HG02870 (cell line): ENCODE results near the gene WBP2.

Experiments used
- ATAC-seq: cut with Tn5 transposase; IDR thresholded peaks from one replicate; pipeline ENCODE4 v1.9.1; 2021; ENCODE audit warnings: mild to moderate bottlenecking, moderate library complexity; ENCODE audit not compliant: unreplicated experiment

WBP2 gene

DNA sequence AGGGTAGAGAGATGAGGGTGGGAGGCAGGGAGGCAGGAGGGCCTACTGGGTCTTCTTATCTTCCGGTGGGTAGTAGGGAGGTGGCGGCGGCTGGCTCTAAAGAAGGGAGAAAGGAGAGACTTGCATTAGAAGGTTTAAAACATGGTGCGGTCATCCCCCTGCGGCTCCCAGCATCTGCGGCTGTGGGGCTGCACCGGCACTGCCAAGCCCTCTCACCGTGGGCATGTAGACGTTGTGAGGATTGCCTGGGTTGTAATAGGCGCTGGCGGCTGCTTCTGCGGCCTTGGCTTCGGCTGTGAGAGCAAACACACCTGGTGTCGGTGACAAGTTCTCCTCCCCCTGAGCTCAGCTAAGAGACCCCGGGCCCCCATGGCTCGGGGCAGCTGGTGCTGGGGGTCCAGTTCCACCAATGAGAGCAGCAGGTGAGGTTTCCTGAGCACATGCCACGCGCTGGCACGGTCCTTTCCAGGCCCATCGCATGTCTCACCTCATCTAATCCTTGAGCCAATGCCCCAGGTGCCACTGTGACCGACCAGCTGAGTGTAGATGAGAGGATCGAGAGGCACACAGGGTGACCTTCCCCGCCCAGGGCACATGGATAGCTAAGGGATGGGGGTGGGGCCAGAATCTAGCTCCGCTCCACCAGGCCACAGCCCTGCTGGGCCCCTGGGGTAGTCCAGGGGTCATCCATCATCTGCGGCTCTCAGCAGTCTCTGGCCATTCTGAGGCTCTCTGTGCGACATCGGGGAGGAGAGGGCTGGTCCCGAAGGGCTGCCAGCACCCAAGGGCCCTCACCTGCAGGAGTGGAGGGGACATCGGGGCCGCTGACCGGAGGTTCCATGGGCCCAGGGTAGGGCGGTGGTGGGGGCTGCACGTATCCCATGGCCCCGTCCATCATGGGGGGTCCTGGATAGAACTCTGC, 8.2 kb downstream of the WBP2 start:
- no peak for ATAC-seq

DNA sequence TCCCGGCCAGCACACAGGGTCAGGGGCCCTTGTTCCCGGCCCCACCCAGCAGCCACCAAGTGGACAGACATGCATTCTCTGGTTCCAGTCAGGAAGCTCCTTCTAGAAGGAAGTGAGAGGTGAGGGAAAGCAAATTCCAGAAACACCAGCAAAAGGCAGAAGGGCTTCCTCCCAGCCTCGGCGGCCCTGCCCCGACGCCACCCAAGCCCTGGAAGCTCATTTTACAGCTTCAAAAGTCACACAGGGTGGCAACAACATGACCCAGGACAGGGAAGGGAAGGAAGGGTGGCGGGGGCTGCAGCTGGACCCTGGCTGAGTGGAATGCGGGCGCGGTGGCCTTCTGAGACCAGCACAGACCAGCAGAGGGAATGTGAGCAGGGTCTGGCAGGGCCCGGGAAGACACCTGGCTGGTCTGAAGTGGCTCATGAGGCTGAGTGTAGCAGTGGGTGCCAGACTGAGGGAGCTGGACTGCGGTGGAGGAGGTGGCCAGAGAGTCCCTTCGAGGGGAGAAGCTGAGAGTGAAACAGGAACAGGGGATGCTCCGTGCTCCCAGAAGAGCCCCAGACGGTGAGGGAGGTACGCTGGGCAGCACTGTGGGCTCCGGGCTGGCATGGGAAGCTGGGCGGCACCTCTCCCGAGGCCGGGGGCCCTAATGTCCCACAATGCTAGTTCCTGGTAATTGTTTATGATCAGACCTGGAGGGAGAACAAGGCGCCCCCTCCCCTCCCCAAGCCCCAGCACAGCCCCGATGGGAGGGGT, 9.0 kb downstream of the WBP2 start:
- no peak for ATAC-seq

DNA sequence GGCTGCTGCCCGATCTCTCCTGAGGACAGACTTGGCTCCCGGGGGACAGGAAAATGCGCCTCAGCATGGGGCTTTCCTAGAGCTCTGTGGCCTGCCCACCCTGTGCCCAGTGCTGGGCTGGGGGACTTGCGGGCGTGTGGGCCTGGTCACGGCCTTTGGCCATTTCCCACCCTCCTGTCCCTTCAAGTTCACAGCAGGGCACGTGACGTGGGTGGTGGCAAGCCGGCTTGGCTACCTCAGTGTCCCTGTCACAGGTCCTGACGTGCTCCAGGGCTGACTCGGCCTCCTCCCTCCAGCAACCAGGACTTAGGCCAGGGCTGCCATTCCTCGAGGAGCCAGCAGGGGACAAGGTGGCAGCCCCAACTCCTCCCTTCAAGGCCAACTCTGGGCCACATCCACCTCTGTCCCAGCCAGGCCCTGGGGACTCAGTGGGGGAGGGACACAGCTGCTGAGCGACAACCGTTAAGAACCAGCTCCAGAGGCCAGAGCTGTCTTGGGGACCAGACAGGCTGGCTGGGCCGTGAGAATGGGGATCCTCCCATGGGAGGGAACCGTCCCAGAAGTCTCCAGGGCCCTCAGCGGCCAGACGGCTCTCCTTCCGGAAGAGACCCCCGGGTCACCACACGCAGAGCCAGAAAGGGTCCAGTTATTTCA, 9.9 kb downstream of the WBP2 start:
- peak; percentile 70 for ATAC-seq

DNA sequence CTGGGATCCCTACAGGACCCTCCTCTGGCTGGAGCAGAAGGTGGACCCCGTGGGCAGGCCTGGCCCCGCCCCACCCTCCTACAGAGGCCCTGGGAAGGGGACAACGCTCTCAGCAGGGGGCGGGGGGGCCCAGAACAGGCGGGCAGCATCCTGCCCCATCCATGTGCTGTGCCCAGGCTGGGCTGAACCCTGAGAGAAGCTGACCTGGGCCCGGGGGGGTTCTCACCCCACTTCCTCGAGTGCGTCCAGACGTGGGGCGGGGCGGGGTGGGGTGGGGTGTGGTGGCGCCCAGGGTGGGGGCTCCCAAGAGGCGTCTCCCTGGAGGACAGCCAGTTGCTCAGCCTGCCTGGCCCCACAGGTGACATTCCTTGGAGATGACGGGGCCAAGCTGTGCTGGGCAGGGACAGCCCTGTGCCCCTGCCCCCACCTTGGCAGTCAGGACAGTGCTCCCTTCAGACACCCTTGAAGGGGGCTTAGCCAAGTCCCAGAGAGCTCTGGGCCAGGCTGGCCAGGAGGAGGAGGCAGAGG, 10.5 kb downstream of the WBP2 start:
- ATAC-seq: no peak

DNA sequence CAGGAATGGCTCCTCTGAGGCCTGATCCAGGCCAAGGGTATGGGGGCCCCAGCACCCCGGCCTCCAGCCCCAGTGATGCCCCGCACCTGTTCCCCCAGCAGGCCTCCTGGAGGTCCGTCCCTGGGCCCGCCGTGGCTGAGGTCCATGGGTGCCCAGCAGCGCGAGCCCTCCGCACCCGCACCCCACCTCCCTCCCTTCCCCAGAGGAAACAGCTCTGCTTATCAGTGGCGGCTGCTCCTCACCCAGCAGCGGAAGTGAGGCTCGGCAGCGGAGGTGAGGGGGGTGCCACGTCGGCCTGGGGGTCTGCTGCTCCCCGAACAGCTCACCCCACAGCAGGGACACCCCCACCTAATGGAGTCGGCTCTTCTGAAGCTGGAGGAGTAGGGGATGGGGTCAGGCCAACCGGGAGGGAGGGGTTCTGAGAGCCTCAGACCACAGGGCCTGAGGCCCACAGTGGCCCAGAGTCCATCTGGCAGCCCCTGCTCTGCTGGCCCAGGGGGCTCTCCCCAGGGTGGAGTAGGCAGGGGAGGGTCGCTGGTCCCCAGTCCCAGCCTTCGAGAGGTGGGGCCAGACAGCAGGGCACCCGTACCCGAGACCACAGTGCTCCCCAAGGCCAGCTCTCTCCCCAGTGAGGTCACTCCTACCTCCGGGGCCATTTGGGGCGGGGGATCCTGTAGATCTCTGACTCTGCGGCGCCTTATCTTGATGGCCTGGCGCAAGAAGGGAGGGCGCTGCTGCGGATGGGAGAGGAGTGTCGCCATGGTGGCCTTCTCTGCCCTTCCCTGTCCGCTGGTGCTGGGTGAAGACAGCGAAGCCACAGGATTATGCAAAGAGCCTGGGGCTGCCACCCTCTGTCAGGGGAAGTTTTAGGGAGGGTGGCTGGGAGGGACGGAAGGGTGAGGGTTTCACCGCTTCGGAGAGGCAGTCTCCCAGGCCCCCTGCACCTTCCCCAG, 11.3 kb downstream of the WBP2 start, which contains the start of gene UNC13D:
Gene UNC13D (minus strand): TSS at position 828 of the 953 bp plus-strand sequence. CDS start 67 bp downstream, at position 761.
- ATAC-seq: no peak

DNA sequence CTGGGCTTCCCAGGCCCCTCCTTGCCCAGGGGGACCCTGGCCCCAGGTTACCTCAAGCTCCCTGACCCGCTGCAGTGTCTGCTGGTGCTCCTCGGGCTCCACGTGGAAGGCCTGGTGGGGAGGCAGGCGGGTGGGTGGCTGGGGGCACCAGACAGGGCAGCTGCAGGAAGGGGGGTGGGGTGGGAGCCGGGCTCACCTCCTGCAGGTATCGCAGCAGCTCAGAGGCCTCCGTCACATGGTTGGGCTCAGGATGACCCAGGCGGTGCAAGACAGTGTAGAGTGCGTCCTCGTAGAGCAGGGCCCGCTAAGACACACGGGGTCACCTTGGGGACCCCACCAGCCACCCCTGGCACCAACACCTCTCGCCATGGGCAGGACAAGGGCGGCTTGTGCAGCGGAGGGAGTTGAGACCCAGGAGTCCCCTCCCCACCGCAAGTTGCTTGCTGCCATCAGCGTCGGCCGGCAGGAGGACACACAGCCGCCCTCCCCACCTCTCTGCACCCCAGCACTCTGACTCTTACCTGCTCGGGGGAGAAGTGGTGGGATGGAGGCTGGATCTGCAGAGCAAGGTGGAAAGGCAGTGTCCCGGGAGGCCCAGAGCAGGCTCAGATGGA, 12.1 kb downstream of the WBP2 start:
- ATAC-seq: no peak

DNA sequence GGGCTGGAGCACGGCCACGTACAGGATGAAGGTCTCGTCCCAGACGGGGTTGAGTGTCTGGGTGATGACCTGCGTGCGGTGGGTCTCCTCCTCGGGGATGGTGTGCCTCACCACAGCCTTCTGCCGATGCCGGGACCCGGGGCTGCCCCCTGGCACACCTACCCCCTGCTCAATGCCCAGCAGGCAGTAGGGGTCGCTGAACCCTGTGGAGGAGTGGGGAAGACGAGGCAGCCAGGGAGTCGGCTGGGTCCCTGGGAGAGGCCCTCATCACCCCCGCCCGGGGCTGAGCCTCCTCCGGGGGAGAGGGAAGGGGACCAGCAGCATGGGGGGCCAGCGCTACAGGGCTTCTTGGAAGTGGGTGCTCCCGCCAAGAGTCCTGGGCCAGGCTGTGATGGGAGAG, 12.7 kb downstream of the WBP2 start:
- no peak for ATAC-seq

DNA sequence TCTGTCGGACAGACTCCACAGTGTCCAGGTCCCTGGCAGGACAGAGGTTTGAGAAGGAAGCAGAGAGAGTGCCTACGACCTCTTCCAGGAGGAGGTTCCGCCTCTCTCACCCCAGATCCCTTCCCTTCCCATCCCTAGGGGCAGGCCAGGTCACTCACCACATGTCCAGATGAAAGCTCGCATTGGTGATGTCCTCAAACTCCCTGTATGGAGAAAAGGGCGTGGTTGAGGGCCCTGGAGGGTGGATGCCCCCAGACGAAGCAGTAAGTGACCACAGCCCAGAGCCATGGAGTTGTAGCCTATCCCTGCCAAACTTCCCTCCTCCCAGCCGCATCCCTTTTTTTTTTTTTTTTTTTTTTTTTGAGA, 14.4 kb downstream of the WBP2 start:
- no peak for ATAC-seq

DNA sequence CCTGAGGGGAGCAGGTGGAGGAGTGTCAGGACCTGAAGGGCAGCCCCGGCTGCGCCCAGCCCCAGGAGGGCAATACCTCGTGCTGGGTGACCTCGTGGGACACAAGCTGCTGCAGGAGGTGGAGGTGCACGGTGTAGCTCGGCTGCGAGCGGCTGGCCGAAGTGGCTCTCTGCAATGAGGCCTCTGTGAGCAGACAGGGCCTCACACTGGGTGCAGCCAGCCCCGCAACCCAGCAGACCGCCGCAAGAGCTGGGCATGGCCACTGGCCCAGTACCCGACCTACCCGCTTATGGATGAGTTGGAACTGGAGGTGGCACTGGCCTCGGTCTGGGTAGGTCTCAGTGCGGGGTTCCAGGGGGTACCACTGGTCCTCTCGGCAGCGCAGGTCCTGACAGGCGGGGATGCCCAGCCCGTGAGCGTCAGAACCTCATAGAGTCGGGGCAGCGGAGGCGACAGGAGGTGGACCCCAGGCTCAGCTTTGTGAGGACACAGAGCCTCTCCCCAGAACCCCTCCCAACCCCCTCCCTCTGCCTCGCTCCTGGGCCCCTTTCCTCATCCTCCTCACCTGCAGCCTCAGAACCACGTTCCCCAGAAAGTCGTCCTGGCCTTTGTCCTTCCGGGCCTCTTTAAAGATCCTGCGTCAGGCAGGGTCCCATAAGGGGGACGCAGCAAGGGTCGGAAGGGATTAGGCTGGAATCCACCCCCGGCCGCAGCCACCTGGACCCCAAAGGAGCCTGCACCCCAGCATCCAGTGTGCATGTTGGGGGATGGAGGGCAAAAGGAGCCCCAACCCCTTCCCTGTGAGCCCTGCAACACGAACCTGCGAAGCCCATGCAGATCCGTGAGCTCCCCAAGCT, 15.0 kb downstream of the WBP2 start:
- ATAC-seq: no peak

DNA sequence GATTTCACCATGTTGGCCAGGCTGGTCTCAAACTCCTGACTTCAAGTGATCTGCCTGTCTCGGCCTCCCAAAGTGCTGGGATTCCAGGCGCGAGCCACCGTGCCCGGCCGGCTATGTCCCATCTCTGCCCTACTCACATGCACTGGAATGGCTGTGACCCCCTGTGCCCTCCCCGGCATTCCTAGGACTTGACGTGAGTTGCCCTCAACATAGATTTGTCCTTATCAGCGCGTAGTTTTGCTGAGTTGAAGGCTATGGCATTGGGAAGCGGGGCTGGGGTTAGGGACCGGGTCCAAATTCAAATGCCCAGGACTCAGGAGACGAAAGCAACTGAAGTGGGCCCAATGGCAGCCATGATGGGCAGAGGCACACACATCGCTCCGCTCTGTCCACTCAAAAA, 16.7 kb downstream of the WBP2 start:
- no peak for ATAC-seq

DNA sequence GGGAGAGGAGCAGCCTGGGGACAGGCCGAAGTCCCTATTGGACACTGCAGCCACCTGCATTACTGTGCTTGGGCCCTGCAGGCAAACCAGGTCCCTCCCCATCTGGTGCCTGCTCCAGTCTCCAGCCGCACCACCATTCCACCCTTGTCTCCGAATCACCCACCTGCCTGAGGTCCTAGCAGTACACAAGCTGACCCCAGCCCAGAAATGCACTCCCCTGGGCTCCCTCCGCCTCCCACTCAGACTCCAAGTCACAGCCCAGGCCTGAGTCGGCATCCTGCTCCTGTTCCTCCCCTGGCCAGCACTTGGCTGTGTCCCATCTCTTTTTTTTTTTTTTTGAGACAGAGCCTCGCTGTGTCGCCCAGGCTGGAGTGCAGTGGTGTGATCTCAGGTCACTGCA, 17.2 kb downstream of the WBP2 start:
- no peak for ATAC-seq

DNA sequence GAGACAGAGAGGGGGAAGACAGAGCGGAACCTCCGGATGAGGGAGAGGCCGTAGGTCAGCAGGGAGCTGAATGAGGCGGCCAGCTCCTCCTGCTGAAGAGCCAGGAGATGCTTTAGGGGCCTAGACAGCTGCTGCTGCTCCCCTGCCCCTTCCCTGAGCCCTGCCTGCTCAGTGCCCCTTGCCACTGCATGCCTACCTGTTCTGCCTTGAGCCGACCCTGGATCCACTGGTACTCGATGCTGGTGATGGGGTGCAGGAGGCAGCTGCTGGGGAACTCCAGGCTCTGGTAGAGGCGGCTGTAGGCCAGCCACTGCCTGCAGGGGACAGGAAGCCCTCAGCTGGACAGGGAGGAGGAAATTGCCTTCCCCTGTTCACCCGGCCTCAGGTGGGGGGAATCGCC, 18.5 kb downstream of the WBP2 start:
- no peak for ATAC-seq

DNA sequence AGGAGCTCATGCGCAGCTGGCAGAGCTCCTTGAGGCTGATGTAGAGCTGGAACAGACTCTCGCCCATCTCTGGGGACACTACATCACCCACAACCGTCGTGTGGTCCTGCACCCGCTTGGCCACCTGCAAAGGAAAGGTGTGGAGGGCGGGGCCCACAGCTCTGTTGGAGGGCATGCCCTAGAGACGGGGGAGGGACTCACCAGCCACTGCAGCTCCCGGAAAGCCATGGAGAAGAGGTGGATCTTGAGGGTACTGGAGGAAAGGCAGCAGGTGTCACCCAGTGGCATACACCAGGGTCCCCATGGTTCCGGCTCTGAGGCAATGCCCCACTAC, 19.5 kb downstream of the WBP2 start:
- no peak for ATAC-seq

DNA sequence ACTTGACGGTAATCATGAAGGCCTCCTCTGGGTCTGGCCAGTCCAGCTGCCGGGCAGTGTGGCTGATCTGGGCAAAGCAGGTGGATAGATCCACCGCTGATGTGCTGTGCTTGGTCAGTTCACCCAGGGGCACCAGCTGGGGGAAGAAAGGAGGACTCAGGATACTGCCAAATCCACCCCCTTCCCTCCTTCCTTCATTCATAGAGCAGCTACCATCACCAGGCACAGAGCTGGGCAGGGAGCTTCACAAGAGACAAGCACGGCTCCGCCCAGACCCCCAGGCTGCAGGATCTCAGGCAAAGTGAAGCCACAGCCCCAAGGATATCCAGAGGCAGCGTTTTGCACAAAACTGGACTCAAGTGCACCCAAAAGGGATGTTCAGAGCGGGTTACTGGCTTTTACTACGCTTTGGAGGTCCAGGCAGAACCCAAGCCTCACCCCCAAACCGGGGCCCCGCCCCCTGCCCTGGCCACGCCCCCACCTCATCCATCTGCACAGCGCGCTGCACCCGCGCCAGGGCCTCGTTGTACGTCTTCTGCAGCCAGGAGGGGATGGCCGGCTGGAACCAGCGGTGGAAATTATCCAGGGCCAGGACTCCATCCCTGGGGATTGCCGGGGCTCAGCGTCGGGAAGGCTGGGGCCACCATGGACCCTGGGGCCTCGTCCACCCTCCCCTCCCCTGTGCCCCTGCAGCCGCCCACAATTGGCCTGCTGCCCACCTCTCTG, 20.0 kb downstream of the WBP2 start:
- no peak for ATAC-seq

DNA sequence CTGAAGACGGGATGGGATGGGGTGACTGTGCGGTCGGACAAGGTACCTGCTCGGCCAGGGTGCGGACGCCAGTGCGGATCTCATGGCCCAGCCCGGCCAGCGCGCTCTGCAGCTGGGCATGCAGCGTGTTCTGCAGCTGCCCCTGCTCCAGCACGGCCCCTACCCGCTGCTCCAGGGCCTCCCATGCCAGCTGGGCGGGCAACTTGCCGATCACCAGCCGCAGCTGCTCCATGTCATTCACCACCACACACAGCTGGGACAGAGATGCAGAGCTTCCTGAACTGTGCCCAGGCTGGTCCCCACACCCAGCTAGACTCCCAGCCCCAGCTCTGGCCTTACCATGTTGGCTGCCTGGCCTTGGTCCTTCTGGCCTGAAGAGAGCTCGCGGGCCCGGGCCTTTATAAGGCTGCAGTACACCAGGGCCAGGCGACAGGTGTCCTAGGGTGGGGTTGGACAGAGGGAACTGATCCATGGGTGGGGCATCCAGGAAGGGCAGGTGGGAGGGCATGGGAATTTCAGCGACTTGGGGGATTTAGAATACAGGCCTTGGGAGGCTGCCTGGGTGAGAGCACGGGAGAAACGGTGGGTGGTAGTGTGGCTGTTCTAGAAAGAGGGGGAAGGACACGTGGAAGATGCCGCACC, 20.7 kb downstream of the WBP2 start:
- ATAC-seq: no peak

DNA sequence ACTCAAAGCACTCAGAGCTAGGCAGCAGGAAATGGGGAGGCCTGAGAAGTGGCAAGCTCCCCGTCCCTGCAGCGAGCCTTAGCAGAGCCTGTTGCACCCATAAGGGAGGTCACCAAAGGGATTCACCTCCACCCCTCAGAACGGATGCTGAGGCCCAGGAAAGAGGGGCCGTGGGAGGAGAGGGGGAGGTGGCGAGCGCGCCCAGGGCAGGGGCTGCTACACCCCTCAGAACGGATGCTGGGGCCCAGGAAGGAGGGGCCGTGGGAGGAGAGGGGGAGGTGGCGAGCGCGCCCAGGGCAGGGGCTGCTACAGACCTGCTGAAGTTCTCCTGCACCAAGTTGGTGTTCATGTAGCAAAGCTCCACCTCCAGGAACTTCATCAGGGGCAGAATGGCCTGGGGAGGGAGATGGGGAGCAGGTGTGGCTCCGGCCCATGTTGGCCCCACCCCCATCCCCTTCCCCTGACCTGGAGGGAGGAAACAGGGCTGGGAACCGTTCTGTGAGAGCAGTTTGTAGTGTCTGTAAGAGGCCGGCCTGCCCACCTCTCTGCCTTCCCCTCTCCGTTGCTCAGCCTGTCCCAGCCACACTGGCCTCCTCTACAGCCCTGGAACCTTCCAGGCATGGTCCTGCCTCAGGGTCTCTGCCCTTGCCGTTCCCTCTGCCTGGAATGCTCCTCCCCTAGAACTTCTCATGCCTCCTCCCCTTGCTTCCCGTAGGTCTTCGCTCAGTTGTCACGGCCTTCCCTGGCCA, 22.3 kb downstream of the WBP2 start:
- ATAC-seq: no peak

DNA sequence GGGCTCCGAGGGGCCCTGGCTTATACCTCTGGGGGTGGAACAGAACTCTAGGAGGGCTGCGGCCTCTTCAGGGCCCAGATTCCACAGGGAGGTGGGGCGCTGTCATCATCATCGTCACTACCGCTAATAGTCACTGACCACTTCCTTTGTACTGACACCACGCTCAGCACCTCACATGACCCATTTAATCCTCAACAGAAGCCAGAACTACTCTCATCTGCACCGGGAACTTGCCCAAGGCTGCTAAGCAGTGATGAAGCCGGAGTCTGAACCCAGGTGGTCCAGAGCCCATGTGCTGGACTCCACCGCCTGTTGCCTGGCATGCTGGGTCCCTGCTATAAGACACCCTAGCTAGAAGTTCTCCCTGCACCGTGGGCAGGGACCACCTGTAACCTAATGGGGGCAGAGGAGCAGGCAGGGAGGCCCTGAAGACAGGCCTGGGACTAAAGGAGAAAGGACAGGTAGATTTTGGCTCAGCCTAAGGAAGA, 22.9 kb downstream of the WBP2 start:
- no peak for ATAC-seq
